Left colon (tissue), 2 donors: Measurements from ENCODE around the gene MYL1. TPM values are rescaled to one million over a fixed set of nuclear protein-coding genes. Genes with fewer than 3 reads are reported as not detected.

Experiments
- ATAC-seq: fragments of 200-7000 bp; cut with Tn5 transposase; one replicate; pipeline ENCODE4 v1.9.1; 2020; ENCODE audit warnings: mild to moderate bottlenecking, moderate library complexity
- DNase-seq, 2 donors: peaks; one replicate each; pipeline ENCODE4 v3.0.0-alpha.2; 2020
- intact Hi-C, 2 donors: fragments of 100-400 bp; cut with DNase I in 1 of 2; cut with micrococcal nuclease in 1 of 2; formaldehyde crosslinking; loops; one replicate each; pipeline versions ENCODE4 v1.11.2 to v1.14.0; 2022; cut with DNase I, micrococcal nuclease
- total RNA-seq, 2 donors: library from RNA; stranded (reverse); fragmentation: NEBNext Ultra II Directional; extraction: Animal tissue kit (Norgen Biotek cat#: 25700); gene quantifications; one replicate each; pipeline ENCODE4 v1.2.1, GENCODE V29; 2021
- donor health status: DM: no; HTN: no; CAD: no.
- donor health status: DM: yes; HTN: yes; CAD: no.

MYL1 gene
- total RNA-seq, 2 donors from 2014 or later, result not detected

DNA sequence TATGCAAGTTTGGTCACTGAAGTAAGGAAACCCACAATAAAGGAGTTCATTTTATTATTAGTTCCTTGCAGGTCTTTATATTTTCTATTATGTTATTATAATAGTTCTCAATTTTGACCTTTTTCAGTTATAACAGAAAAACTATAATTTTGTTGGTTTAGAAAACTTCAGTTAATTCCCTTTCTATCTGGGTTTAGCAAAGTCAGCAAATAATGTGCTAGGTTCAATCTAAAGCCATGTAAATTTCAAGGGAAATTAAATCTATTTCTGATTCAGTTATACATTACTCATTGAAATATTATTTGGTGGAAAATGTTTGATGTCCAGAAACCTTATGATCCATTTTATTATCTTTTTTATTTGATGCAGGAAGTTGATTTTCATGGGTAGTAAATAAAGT, 43.7 kb downstream of the MYL1 start:
- no peak for ATAC-seq
- no peak for DNase-seq

DNA sequence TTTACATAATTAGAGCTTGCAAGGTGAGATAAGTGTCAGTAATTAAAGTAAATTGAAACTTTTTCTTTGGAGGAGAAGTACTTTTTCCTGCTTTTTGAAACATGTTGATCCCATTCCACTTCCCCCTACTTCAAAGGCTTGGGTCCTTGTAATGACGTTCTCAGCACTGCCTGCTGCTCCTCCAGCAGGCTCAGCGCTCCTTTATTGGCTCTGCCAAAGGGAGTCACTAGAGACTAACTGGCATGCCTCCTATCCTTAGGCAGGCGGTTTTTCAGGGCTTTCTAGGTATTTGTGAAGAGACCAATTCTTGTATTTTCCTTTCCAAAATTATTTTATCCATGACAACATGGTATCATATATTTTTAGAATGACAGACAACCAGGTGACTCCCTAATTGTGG, 45.8 kb downstream of the MYL1 start:
- DNase-seq (no peak), ATAC-seq (no peak)
- intact Hi-C loops, result no loop called here

More for the DNA sequence above, 43.7 kb downstream of the MYL1 start:
- intact Hi-C loops, result no loop called here

GRCh38 chr2:210268281-210268680, 46.7 kb downstream of the MYL1 start:
- no peak for DNase-seq
- intact Hi-C loops, result no loop called here
- no peak for ATAC-seq

DNA sequence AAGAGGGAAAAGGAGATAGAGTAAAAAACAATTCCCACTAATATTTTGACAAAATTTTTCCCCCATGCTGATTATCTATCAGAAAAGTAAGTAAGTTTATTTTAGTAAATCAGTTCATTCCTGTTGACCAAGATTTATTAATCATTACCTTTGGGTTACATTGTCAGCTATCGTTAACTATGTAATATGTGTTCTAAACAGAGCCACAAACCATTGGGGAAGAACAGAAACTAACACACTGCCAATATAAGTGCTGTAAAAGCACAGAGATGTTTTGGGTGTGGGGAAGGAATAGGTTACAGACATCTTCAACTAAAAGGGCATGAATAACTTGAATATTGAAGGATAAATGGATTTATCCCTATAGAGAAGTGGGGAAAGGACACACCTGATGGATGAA, 47.3 kb downstream of the MYL1 start:
- intact Hi-C loops, result no loop called here
- ATAC-seq (no peak), DNase-seq (no peak)

GRCh38 chr2:210264282-210264681, 50.7 kb downstream of the MYL1 start:
- DNase-seq, result no peak
- intact Hi-C loops, result no loop called here
- ATAC-seq, result no peak

GRCh38 chr2:210263841-210264240, 51.1 kb downstream of the MYL1 start:
- DNase-seq, result no peak
- intact Hi-C loops, result no loop called here
- ATAC-seq, result no peak

GRCh38 chr2:210262036-210262435, 52.9 kb downstream of the MYL1 start:
- ATAC-seq, result no peak
- intact Hi-C loops, result no loop called here

DNA sequence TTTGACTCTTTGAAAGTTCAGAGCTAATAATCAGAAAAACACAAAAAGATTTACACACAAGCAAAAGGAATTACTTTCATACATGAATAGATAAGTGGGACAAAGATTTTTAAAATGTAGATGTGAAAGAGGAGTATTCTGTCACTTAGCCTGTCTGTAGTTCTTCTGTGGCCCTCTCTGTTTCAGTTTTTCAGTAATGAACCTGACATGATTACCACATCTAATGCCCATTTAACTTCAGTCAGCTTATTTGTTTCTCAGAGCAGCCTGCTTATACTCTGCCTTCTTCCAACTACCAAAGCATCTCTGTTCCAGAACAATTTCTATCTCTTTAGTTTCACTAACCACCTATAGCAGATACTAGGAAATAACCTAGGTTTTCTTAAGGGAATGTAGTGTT, 55.3 kb downstream of the MYL1 start:
- DNase-seq, result no peak
- no peak for ATAC-seq
- intact Hi-C loops, result no loop called here

More at GRCh38 chr2:210262036-210262435, 52.9 kb downstream of the MYL1 start:
- no peak for DNase-seq

DNA sequence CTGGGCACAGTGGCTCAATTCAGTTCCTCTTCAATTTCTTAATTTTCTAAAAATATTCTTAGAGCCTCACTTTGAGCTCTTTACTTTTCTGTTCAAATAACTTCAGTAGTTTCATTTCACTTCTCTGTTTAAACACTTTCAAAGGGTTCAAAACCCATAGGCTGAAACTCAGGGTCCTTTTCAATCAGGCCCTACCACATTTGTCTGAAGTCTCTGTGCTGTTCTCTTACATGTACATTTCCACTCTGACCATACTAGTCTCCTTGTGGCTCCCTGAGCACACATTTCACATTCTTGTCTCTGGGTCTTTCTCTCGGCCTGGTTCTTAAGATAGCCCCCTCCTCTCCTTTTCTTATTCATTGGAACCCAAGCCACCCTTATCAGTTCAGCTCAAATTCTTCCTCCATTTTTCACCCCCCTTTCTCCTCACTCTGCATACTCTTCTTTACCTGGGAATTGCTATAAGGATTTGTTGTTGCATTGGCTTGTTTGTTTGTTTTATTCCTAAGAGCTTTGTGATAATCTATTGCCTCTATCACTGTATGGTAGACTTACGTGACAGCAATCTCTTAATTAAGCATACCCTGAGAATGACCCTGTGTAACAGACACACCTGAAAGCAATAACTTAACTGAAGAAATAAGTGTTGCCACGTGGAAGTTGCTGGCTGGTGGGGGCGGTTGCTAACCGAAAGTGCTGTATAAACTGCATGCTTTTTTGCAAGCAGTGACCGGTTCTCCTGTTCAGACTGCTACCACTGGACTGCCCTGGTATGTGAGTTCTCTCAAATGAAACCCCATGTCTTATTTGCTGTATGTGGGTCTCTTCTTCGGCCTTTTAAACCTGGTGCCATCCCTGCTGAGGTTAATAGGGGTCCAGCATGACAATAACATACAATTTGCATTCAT, 62.0 kb downstream of the MYL1 start:
- no peak for ATAC-seq
- no peak for DNase-seq
- intact Hi-C loops, result no loop called here

DNA sequence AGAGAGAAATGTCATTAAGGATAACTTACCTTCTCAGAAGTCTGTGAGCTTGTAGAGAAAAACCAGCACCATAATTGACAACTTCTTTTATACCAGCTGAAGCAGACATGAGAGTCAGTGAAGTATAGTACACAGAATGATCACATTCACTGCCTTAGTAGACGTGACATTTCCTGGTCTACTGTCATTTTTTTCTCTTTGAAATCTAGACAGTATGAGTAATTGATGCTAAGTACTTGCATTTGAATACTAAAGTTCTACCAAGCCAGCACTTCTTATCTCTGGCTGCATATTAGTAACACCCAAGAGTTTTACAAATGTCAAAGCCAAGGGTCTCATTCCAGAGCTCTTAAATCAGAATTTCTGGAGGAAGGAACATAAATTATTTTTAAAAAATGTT, 64.4 kb downstream of the MYL1 start:
- DNase-seq (no peak), ATAC-seq (no peak)
- intact Hi-C loops, result no loop called here

Other genes starting within 250 kb of the MYL1 start
- gene KANSL1L, start 143.8 kb downstream of the MYL1 start, total RNA-seq, result 1 to 10 TPM; 4.7 to 8.6 TPM
- gene ACADL, start 89.7 kb downstream of the MYL1 start, total RNA-seq, result under 1 TPM; 0.15 to 0.22 TPM
- gene LANCL1, start 161.6 kb upstream of the MYL1 start, total RNA-seq, result 10 to 100 TPM; 20.0 to 25.2 TPM
- gene CPS1, start 241.4 kb upstream of the MYL1 start, total RNA-seq, result under 1 TPM; 0.18 to 0.70 TPM